HepG2 (cell line): ENCODE results near the gene CC2D1A. TPM values are rescaled to one million over a fixed set of nuclear protein-coding genes. Genes with fewer than 3 reads are reported as not detected.

Experiments used
- ATAC-seq: fragments of 200-7000 bp; cut with Tn5 transposase; 3 replicates; pipeline ENCODE4 v1.9.1; 2020; ENCODE audit warnings: mild to moderate bottlenecking, moderate library complexity
- BruUV-seq: library from RNA; stranded (reverse); fragments of 400-500 nt; replicated peaks from 2 replicates; lab custom pipeline; 2021; lab: Mats Ljungman, UMichigan
- CTCF ChIA-PET: fragments of 300-600 bp; formaldehyde crosslinking; extraction: SDS; loops from one replicate; lab custom pipeline; 2021; ENCODE audit warnings: low total read pairs, inconsistent platforms, low intra/inter-chr PET ratio; lab: Yijun Ruan, JAX
- POLR2A ChIA-PET: fragments of 350-600 bp; sonication (Branson Sonifier 250); formaldehyde crosslinking; loops from one replicate; lab custom pipeline; 2020; ENCODE audit warnings: antibody characterized with exemption, inconsistent platforms; lab: Yijun Ruan, JAX
- DNase-seq: peaks from one replicate; pipeline ENCODE4 v3.0.0-alpha.2; 2015; ENCODE audit warnings: low spot score
- FAIRE-seq: peaks from 3 replicates; lab custom pipeline; 2011; peaks lifted over from hg19 to GRCh38; lab: Jason Lieb, UNC
- H2AFZ ChIP-seq: one replicate; pipeline ENCODE4 v1.6.1; 2011; ENCODE audit warnings: low read length, inconsistent platforms
- H3K27ac ChIP-seq: fragments of 300-600 bp; 3 replicates; pipeline ENCODE4 v1.8.0; 2011; ENCODE audit warnings: mixed run types, mild to moderate bottlenecking, mixed read lengths, low read length, inconsistent platforms; ENCODE audit not compliant: insufficient read depth; ENCODE audit errors: extremely low read length
- H3K27me3 ChIP-seq, 2 experiments: fragments of 200-600 bp in 1 of 2; 2 replicates in 1 of 2; 3 replicates in 1 of 2; pipeline versions ENCODE4 v1.6.0 to v1.8.0; 2011; ENCODE audit warnings: low read length in 2 of 2, mild to moderate bottlenecking in 2 of 2, moderate library complexity in 2 of 2, inconsistent platforms in 1 of 2; ENCODE audit not compliant: insufficient read depth in 2 of 2, control insufficient read depth in 1 of 2
- H3K36me3 ChIP-seq, 2 experiments: fragments of 200-600 bp in 1 of 2; replicated peaks in 1 of 2; 2 replicates in 1 of 2; 3 replicates in 1 of 2; pipeline versions ENCODE4 v1.5.1 to v1.8.0; 2011; ENCODE audit warnings: low read length in 2 of 2, inconsistent platforms in 1 of 2; ENCODE audit not compliant: insufficient read depth in 2 of 2, control insufficient read depth in 1 of 2
- H3K4me1 ChIP-seq: 2 replicates; pipeline ENCODE4 v1.5.1; 2012; ENCODE audit warnings: low read length, inconsistent platforms; ENCODE audit not compliant: insufficient read depth
- H3K4me2 ChIP-seq: 2 replicates; pipeline ENCODE4 v1.6.0; 2011; ENCODE audit warnings: low read depth, low read length, inconsistent platforms
- H3K4me3 ChIP-seq, 3 experiments: fragments of 200-600 bp in 1 of 3; sonication (generic), shearing (Covaris generic) in 1 of 3; replicated peaks in 1 of 3; 2 replicates each; pipeline ENCODE4 v1.5.1; 2011 to 2016; ENCODE audit warnings: low read length in 3 of 3, inconsistent platforms in 2 of 3, low read depth in 2 of 3, mild to moderate bottlenecking in 2 of 3, control low read depth in 1 of 3, mixed read lengths in 1 of 3; ENCODE audit not compliant: insufficient read depth in 1 of 3
- H3K79me2 ChIP-seq: one replicate; pipeline ENCODE4 v1.6.1; 2011; ENCODE audit warnings: low read length, inconsistent platforms; ENCODE audit not compliant: insufficient read depth
- H3K9ac ChIP-seq: 2 replicates; pipeline ENCODE4 v1.6.0; 2011; ENCODE audit warnings: mild to moderate bottlenecking, low read depth, low read length, inconsistent platforms; ENCODE audit not compliant: insufficient read depth
- H3K9me3 ChIP-seq: 2 replicates; pipeline ENCODE4 v1.5.1; 2012; ENCODE audit warnings: mild to moderate bottlenecking, low read length
- H4K20me1 ChIP-seq: 2 replicates; pipeline ENCODE4 v1.6.0; 2011; ENCODE audit warnings: inconsistent platforms, mild to moderate bottlenecking, low read length, moderate library complexity; ENCODE audit not compliant: insufficient read depth
- ESRRA ChIP-seq: sonication (generic); formaldehyde crosslinking; IDR thresholded peaks from 2 replicates; pipeline ENCODE4 v1.5.1; 2020; ENCODE audit warnings: mild to moderate bottlenecking, low read depth, missing genetic modification reagents
- FOXO1 ChIP-seq: sonication (generic); formaldehyde crosslinking; IDR thresholded peaks from 2 replicates; pipeline ENCODE4 v1.4.0; 2020; ENCODE audit warnings: missing genetic modification reagents
- HOXA3 ChIP-seq: sonication (generic); formaldehyde crosslinking; IDR thresholded peaks from 2 replicates; pipeline ENCODE4 v1.5.0; 2020; ENCODE audit warnings: missing genetic modification reagents
- KDM2A ChIP-seq: sonication (generic); formaldehyde crosslinking; IDR thresholded peaks from 2 replicates; pipeline ENCODE4 v1.4.0; 2020; ENCODE audit warnings: low read depth, missing genetic modification reagents, borderline replicate concordance
- KDM4B ChIP-seq: sonication (generic); formaldehyde crosslinking; IDR thresholded peaks from 2 replicates; pipeline ENCODE4 v1.4.0; 2020; ENCODE audit warnings: missing genetic modification reagents
- MYC ChIP-seq: sonication (generic); formaldehyde crosslinking; IDR thresholded peaks from 2 replicates; pipeline ENCODE4 v1.9.0; 2021; ENCODE audit warnings: missing genetic modification reagents, borderline replicate concordance
- NONO ChIP-seq, 2 experiments: fragments of 450-650 bp in 1 of 2; sonication (generic) in 1 of 2; formaldehyde crosslinking in 1 of 2; IDR thresholded peaks in 1 of 2; conservative IDR thresholded peaks in 1 of 2; 2 replicates each; pipeline versions ENCODE4 v1.6.1 to v1.8.0; 2017 to 2022; ENCODE audit warnings: mild to moderate bottlenecking in 1 of 2, missing genetic modification reagents in 1 of 2, moderate library complexity in 1 of 2
- NR2F2 ChIP-seq: IDR thresholded peaks from 2 replicates; pipeline ENCODE4 v1.6.1; 2012; ENCODE audit warnings: low read depth, inconsistent platforms, borderline replicate concordance
- PATZ1 ChIP-seq: sonication (generic); formaldehyde crosslinking; IDR thresholded peaks from 2 replicates; pipeline ENCODE4 v1.4.0; 2020; ENCODE audit warnings: missing genetic modification reagents
- SALL1 ChIP-seq: sonication (generic); formaldehyde crosslinking; IDR thresholded peaks from 2 replicates; pipeline ENCODE4 v1.8.0; 2022; ENCODE audit warnings: mild to moderate bottlenecking, missing genetic modification reagents
- YY1 ChIP-seq: IDR thresholded peaks from 2 replicates; pipeline ENCODE4 v1.6.1; 2011; ENCODE audit warnings: low read length, low read depth, moderate library complexity, mild to moderate bottlenecking; ENCODE audit not compliant: insufficient read depth, insufficient replicate concordance
- ZFX ChIP-seq: sonication (generic); formaldehyde crosslinking; IDR thresholded peaks from 2 replicates; pipeline ENCODE4 v1.4.0; 2020; ENCODE audit warnings: mild to moderate bottlenecking, low read depth, missing genetic modification reagents, moderate library complexity
- ZGPAT ChIP-seq: IDR thresholded peaks from 2 replicates; pipeline ENCODE4 v1.6.1; 2016; ENCODE audit warnings: mild to moderate bottlenecking
- ZNF160 ChIP-seq: sonication (generic); formaldehyde crosslinking; IDR thresholded peaks from 2 replicates; pipeline ENCODE4 v1.8.0; 2022; ENCODE audit warnings: mild to moderate bottlenecking, inconsistent platforms, missing genetic modification reagents
- ZNF256 ChIP-seq: sonication (generic); formaldehyde crosslinking; conservative IDR thresholded peaks from 2 replicates; pipeline ENCODE4 v1.4.0; 2020; ENCODE audit warnings: missing genetic modification reagents
- ZNF512 ChIP-seq: sonication (generic); formaldehyde crosslinking; IDR thresholded peaks from 2 replicates; pipeline ENCODE4 v1.4.0; 2020; ENCODE audit warnings: mild to moderate bottlenecking, missing genetic modification reagents
- ZNF562 ChIP-seq: sonication (generic); formaldehyde crosslinking; IDR thresholded peaks from 2 replicates; pipeline ENCODE4 v1.8.0; 2022; ENCODE audit warnings: missing genetic modification reagents, borderline replicate concordance
- ZNF878 ChIP-seq: sonication (generic); formaldehyde crosslinking; IDR thresholded peaks from 2 replicates; pipeline ENCODE4 v1.8.1; 2023; ENCODE audit warnings: mild to moderate bottlenecking, missing genetic modification reagents, moderate library complexity
- WGBS: methylation state at CpG from one replicate; pipeline ENCODE4 v1.1.6; 2017; ENCODE audit warnings: low lambda C conversion rate; 5-methylcytosine and 5-hydroxymethylcytosine counted together
- in situ Hi-C: cut with HindIII; loops from 2 replicates; pipeline ENCODE4 v1.10.0; 2017; ENCODE audit warnings: low pct_unique_long_range_greater_than_20kb; ENCODE audit not compliant: extremely low pct_ligation_motif_present
- intact Hi-C: fragments of 100-400 bp; cut with micrococcal nuclease; formaldehyde crosslinking; loops from one replicate; pipeline ENCODE4 v1.10.0; 2022; ENCODE audit not compliant: unreplicated experiment
- polyA plus RNA-seq, 8 experiments: library from polyadenylated mRNA; depleted of rRNA in 3 of 8; stranded (reverse) in 7 of 8; unstranded in 1 of 8; fragments of >200 nt; fragmentation: Illumina TruSeq in 4 of 8; extraction: Trizol in 4 of 8; gene quantifications; 2 replicates each; pipeline versions ENCODE4 v1.2.1 to v1.2.3, GENCODE V29; 2011 to 2016; ENCODE audit warnings: low read depth in 4 of 8, missing spikeins in 1 of 8, mixed read lengths in 1 of 8; ENCODE audit not compliant: insufficient read depth in 1 of 8
- total RNA-seq, 5 experiments: library from RNA; depleted of rRNA; stranded (reverse); fragments of >200 nt; fragmentation: Illumina TruSeq; extraction: Trizol; gene quantifications; 2 replicates each; pipeline ENCODE4 v1.2.3, GENCODE V29; 2016; ENCODE audit warnings: low read depth in 1 of 5

Gene CC2D1A
- total and polyA plus RNA-seq, 2 of the 13 experiments (the other 11 are each of a cell fraction or from before 2014, with no cell fraction given): 9.7 to 11.5 TPM

- ChIA-PET CTCF (interaction anchor here (5.0 kb wide), 1 partner anchor 192 kb away, joined by 79 read pairs; the partner anchor contains the start of gene MISP3), POLR2A (interaction anchor here (0.8 to 2.1 kb wide), 5 partner anchors 29 to 255 kb away, joined by 3 to 7 read pairs (median 3); partner anchors contain the start of genes ASF1B and RFX1)
- peak overlapping the region; percentile 50 to 74 (median 55) for H3K4me3 ChIP-seq
- H3K27ac ChIP-seq: no peak overlapping the region
- peaks cover 1 to 21% of the 10 kb centered on the region in 2 experiments; a peak in 3 of 5 replicates for H3K27me3 ChIP-seq
- DNase-seq: no peak
- WGBS: 28% methylated on average over 14 of the region's 17 CpGs
- no peaks in the 10 kb centered on the region for H3K9me3 ChIP-seq
- ATAC-seq: peak; percentile 23
- no peaks in the 10 kb centered on the region for H3K79me2 ChIP-seq
- peaks cover 54% of the 10 kb centered on the region for H3K4me1 ChIP-seq
- intact Hi-C loops: loop anchor here (2.0 kb wide), 1 partner anchor 71 kb away; the partner anchor contains the start of gene DCAF15
- peak overlapping the region; percentile 95 for H3K4me2 ChIP-seq
- H3K9ac ChIP-seq: peak overlapping the region; percentile 58
- H4K20me1 ChIP-seq: no peaks in the 10 kb centered on the region
- peak overlapping the region; percentile 20 for H2AFZ ChIP-seq
- no TSS peak for BruUV-seq
- H3K36me3 ChIP-seq: no peaks in the 10 kb centered on the region
- FAIRE-seq: no peak
- in situ Hi-C loops: loop anchor here (5.0 to 25.0 kb wide), 3 partner anchors 70 to 530 kb away; partner anchors contain the start of genes DCAF15, DDX39A and MISP3
- TF ChIP-seq ZNF512 (no peak), YY1 (peak; percentile 57), MYC (CRISPR knock-in tag) (peak; percentile 25; the same call in 1 of the 2 replicates), NR2F2 (peak; percentile 4; the same call in 1 of the 2 replicates), ZFX (CRISPR knock-in tag) (0 out of 2 replicates have a peak, but pooled peaks have one; percentile 18), ZNF160 (CRISPR knock-in tag) (no peak), PATZ1 (0 out of 2 replicates have a peak, but pooled peaks have one; percentile 13), NONO (IDR thresholded peaks at IDR 0.05) (no peak), NONO (CRISPR knock-in tag; conservative IDR thresholded peaks at IDR 0.05) (0 out of 2 replicates have a peak, but pooled peaks have one; percentile 3), ESRRA (CRISPR knock-in tag) (no peak), FOXO1 (no peak), HOXA3 (CRISPR knock-in tag) (peak; percentile 60; the same call in 1 of the 2 replicates), KDM2A (CRISPR knock-in tag) (peak; percentile 33; the same call in 1 of the 2 replicates), SALL1 (CRISPR knock-in tag) (0 out of 2 replicates have a peak, but pooled peaks have one; percentile 4), ZGPAT (CRISPR knock-in tag) (no peak), ZNF878 (CRISPR knock-in tag) (no peak), ZNF562 (CRISPR knock-in tag) (no peak), KDM4B (CRISPR knock-in tag) (no peak), ZNF256 (CRISPR knock-in tag) (no peak)
Measured at GRCh38 chr19:13881692-13882418, 24.1 kb upstream of the CC2D1A start.
